A673 (cell line): ENCODE measurements around the gene DCHS2.

Experiments
- CTCF ChIP-seq: fragments of 300-800, 200-600 bp; sonication (generic); conservative IDR thresholded peaks from 2 replicates; pipeline ENCODE4 v1.5.1; 2017; ENCODE audit warnings: low read depth, mild to moderate bottlenecking, antibody characterized with exemption, low read length, moderate library complexity, mixed read lengths
- EZH2 ChIP-seq: fragments of 200-600 bp; sonication (generic); IDR thresholded peaks from 2 replicates; pipeline ENCODE4 v1.6.1; 2017; ENCODE audit warnings: borderline replicate concordance, low read depth, mild to moderate bottlenecking, mixed read lengths, antibody characterized with exemption, low read length; ENCODE audit not compliant: poor library complexity, severe bottlenecking

GRCh38 chr4:154506253-154506652, 14.7 kb upstream of the DCHS2 start:
- TF ChIP-seq EZH2 (no peak), CTCF (peak; percentile 61)
